22Rv1 (cell line): ENCODE results near the gene AURKA.

Source experiments
- ZFX ChIP-seq: fragments of 450-650 bp; IDR thresholded peaks from 2 replicates; pipeline ENCODE4 v1.6.1; 2017; ENCODE audit warnings: antibody characterized with exemption, borderline replicate concordance
- TF ChIP-seq, protein P1 (sequence below): fragments of 450-650 bp; IDR thresholded peaks from 2 replicates; pipeline ENCODE4 v1.5.1; 2017; ENCODE audit warnings: mild to moderate bottlenecking

DNA sequence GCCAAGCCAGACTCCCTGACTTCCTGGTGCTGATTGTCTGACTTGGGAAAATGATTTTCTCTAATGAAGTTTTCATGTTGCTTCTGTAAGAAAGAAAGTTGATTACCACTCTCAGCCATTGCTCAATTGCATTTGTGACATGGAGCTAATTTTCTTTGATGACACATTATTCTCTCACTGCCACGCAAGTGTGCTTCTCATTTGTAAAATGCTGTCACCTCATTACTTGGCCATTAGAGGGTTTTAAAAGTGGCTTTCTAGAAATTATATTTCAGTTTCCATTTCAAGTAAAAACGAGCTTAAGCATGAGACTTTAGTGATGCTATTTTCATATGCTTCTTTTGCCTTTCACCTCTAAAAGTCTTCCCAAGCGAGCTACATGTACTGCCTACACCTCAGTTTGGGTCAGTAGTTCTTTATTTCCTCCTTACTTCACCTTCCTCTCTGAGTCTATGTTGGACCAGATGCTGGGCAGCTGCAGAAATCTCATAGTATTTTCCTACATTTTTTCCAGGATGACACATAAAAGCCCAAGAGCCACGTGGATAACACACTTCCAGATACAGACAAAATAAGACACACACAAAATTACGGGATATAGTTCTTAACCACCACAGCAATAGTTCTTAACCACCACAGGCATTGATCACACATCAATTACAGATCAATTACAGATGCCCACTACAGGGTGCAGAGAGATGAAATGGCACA, 39.5 kb downstream of the AURKA start:
- TF ChIP-seq, protein P1, sequence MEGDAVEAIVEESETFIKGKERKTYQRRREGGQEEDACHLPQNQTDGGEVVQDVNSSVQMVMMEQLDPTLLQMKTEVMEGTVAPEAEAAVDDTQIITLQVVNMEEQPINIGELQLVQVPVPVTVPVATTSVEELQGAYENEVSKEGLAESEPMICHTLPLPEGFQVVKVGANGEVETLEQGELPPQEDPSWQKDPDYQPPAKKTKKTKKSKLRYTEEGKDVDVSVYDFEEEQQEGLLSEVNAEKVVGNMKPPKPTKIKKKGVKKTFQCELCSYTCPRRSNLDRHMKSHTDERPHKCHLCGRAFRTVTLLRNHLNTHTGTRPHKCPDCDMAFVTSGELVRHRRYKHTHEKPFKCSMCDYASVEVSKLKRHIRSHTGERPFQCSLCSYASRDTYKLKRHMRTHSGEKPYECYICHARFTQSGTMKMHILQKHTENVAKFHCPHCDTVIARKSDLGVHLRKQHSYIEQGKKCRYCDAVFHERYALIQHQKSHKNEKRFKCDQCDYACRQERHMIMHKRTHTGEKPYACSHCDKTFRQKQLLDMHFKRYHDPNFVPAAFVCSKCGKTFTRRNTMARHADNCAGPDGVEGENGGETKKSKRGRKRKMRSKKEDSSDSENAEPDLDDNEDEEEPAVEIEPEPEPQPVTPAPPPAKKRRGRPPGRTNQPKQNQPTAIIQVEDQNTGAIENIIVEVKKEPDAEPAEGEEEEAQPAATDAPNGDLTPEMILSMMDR = no peak
- TF ChIP-seq ZFX = no peak
